ENCODE measurements around the gene ASZ1. TPM values are rescaled to one million over a fixed set of nuclear protein-coding genes. Genes with fewer than 3 reads are reported as not detected.

The ASZ1 gene
- total RNA-seq (2022; extraction: Qiagen RNA extraction) = not detected in 5 replicates

DNA sequence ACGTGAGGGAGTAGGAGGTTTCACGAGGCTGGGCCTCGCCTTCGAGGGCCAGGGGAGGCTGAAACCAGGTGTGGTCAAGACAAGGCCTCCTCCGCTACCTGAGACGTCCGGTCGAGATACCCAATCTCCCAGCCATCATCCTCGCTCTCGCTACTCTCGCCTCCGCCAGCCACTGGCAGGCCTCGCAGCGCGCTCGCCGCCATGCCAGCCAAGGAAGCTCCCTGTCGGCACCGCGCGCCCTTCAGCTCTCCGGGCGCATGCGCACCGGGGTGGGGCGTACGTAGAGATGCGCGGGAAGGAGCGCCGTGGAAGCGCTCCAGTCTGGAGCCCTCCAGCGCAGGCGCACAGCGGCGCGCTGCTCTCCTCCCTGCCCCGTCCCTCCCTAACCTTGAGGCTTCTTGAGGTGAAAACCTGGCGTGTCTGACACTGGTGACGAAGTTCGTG, at the start of gene ASZ1:
Gene ASZ1, minus strand, starts transcription at position 236 of the 444 bp plus-strand sequence. Its CDS starts 33 bp downstream, at position 203.

GRCh38 chr7:117322741-117323304, 104.5 kb downstream of the ASZ1 start, which contains the start of gene WNT2:
WNT2 (minus strand) TSS chr7:117323058; CDS start chr7:117322989, 69 bp downstream.

Other genes starting within 250 kb of the ASZ1 start
- gene WNT2, start 104.4 kb downstream of the ASZ1 start, total RNA-seq (2022; extraction: Qiagen RNA extraction) = not detected in 5 replicates
- gene CFTR, start 52.5 kb upstream of the ASZ1 start, total RNA-seq (2022; extraction: Qiagen RNA extraction) = not detected in 5 replicates

Measured in A549 treated with Mapracorat at 1 μM for 4 hours (cell line).